WTC11 (cell line): Measurements from ENCODE around the gene NRBF2. TPM values are rescaled to one million over a fixed set of nuclear protein-coding genes. Genes with fewer than 3 reads are reported as not detected.

Experiments used
- ATAC-seq: fragments of 200-7000 bp; cut with Tn5 transposase; 2 replicates; pipeline ENCODE4 v1.10.0; 2021; ENCODE audit warnings: mild to moderate bottlenecking, moderate library complexity
- CTCF ChIA-PET: fragments of 300-600 bp; sonication (Branson Sonifier 250); formaldehyde crosslinking; loops from one replicate; lab custom pipeline; 2021; ENCODE audit warnings: antibody characterized with exemption; lab: Charles Lee
- POLR2A ChIA-PET: fragments of 350-600 bp; sonication (Branson Sonifier 250); formaldehyde crosslinking; loops from one replicate; lab custom pipeline; 2021; ENCODE audit warnings: antibody characterized with exemption; lab: Charles Lee
- DNase-seq: peaks from one replicate; pipeline ENCODE4 v3.0.0; 2021; ENCODE audit warnings: low spot score
- H3K27ac Mint-ChIP-seq: 2 replicates; pipeline ENCODE4 v1.8.0; 2021; ENCODE audit warnings: mixed read lengths
- H3K27me3 Mint-ChIP-seq: 2 replicates; pipeline ENCODE4 v1.8.0; 2021; ENCODE audit warnings: low read depth, mild to moderate bottlenecking, moderate library complexity, mixed read lengths
- H3K36me3 Mint-ChIP-seq: 2 replicates; pipeline ENCODE4 v1.8.0; 2021; ENCODE audit warnings: mixed read lengths
- H3K4me1 Mint-ChIP-seq: 2 replicates; pipeline ENCODE4 v1.8.0; 2022; ENCODE audit warnings: mixed read lengths
- H3K4me3 Mint-ChIP-seq: 2 replicates; pipeline ENCODE4 v1.8.0; 2021; ENCODE audit warnings: mild to moderate bottlenecking, moderate library complexity, mixed read lengths
- H3K9me3 Mint-ChIP-seq: 2 replicates; pipeline ENCODE4 v1.8.0; 2021; ENCODE audit warnings: mixed read lengths
- CBFB ChIP-seq: sonication (generic); formaldehyde crosslinking; IDR thresholded peaks from 2 replicates; pipeline ENCODE4 v1.8.1; 2022; ENCODE audit warnings: mild to moderate bottlenecking, low read depth, missing genetic modification reagents
- EMX1 ChIP-seq: fragments of 250-450 bp; sonication (Bioruptor Pico); IDR thresholded peaks from 2 replicates; pipeline ENCODE4 v1.8.0; 2021; ENCODE audit warnings: mild to moderate bottlenecking
- ESRRA ChIP-seq: sonication (generic); formaldehyde crosslinking; IDR thresholded peaks from 2 replicates; pipeline ENCODE4 v1.8.1; 2022; ENCODE audit warnings: mild to moderate bottlenecking, missing genetic modification reagents, borderline replicate concordance
- GRHL2 ChIP-seq: fragments of 250-450 bp; sonication (Bioruptor Pico); IDR thresholded peaks from 2 replicates; pipeline ENCODE4 v1.8.0; 2022; ENCODE audit warnings: mild to moderate bottlenecking, moderate library complexity; ENCODE audit not compliant: insufficient replicate concordance, severe bottlenecking
- HMGA2 ChIP-seq: fragments of 250-450 bp; sonication (Bioruptor Pico); IDR thresholded peaks from 2 replicates; pipeline ENCODE4 v1.4.0; 2021; ENCODE audit warnings: mild to moderate bottlenecking, moderate library complexity
- RELA ChIP-seq: sonication (generic); formaldehyde crosslinking; IDR thresholded peaks from 2 replicates; pipeline ENCODE4 v1.8.1; 2022; ENCODE audit warnings: missing genetic modification reagents, mild to moderate bottlenecking, borderline replicate concordance
- ZNF263 ChIP-seq: sonication (generic); formaldehyde crosslinking; IDR thresholded peaks from 2 replicates; pipeline ENCODE4 v1.8.1; 2022; ENCODE audit warnings: low read depth, mild to moderate bottlenecking, moderate library complexity, missing genetic modification reagents
- ZNF317 ChIP-seq: sonication (generic); formaldehyde crosslinking; IDR thresholded peaks from 2 replicates; pipeline ENCODE4 v1.8.1; 2023; ENCODE audit warnings: low read depth, mild to moderate bottlenecking, moderate library complexity, missing genetic modification reagents, borderline replicate concordance
- ZNF423 ChIP-seq: fragments of 250-450 bp; sonication (Bioruptor Pico); IDR thresholded peaks from 2 replicates; pipeline ENCODE4 v2.1.2; 2022; ENCODE audit warnings: mild to moderate bottlenecking, moderate library complexity
- total RNA-seq: library from RNA; stranded (reverse); gene quantifications from 3 replicates; pipeline ENCODE4 v1.2.3, GENCODE V29; 2021
- TF ChIP-seq, protein P1 (sequence below): sonication (generic); formaldehyde crosslinking; IDR thresholded peaks from 2 replicates; pipeline ENCODE4 v1.8.0; 2022; ENCODE audit warnings: missing genetic modification reagents
- TF ChIP-seq, protein P2 (sequence below): sonication (generic); formaldehyde crosslinking; IDR thresholded peaks from 2 replicates; pipeline ENCODE4 v1.8.0; 2023; ENCODE audit warnings: mild to moderate bottlenecking, missing genetic modification reagents
- TF ChIP-seq, protein P3 (sequence below): fragments of 250-450 bp; sonication (Bioruptor Pico); IDR thresholded peaks from 2 replicates; pipeline ENCODE4 v1.8.0; 2021; ENCODE audit warnings: mild to moderate bottlenecking
- TF ChIP-seq, protein P4 (sequence below): sonication (generic); formaldehyde crosslinking; IDR thresholded peaks from 2 replicates; pipeline ENCODE4 v1.8.1; 2023; ENCODE audit warnings: mild to moderate bottlenecking, moderate library complexity, missing genetic modification reagents
- TF ChIP-seq, protein P5 (sequence below): sonication (generic); formaldehyde crosslinking; IDR thresholded peaks from 2 replicates; pipeline ENCODE4 v1.8.0; 2022; ENCODE audit warnings: mild to moderate bottlenecking, missing genetic modification reagents
- TF ChIP-seq, protein P6 (sequence below): sonication (generic); formaldehyde crosslinking; IDR thresholded peaks from 2 replicates; pipeline ENCODE4 v1.8.1; 2022; ENCODE audit warnings: low read depth, missing genetic modification reagents, borderline replicate concordance
- TF ChIP-seq, protein P7 (sequence below): sonication (generic); formaldehyde crosslinking; IDR thresholded peaks from 2 replicates; pipeline ENCODE4 v1.8.1; 2023; ENCODE audit warnings: mild to moderate bottlenecking, missing genetic modification reagents, moderate library complexity

The NRBF2 gene
- total RNA-seq, 1 experiment from 2014 or later, result 25.9 TPM

DNA sequence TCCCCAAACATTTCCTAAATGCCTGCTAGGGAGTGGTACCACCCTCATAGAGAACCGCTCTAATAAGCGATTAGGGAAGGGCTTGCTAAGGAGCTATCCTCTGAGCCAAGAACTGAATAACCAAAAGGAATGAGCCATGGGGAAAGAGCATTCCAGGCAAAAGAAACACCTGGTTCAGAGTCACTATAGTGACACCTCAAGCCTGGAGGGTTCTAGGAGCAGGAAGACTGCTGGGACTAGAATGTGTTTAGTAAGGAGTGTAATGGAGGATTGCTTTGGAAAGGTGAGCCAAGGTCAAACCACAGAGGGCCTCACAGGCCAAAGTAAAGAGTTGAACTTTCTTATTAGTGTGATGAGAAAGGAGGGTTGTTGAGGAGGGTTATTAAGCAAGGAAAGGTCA, 38.7 kb upstream of the NRBF2 start:
- H3K27me3 Mint-ChIP-seq, result no peaks in the 10 kb centered on the region
- TF ChIP-seq ESRRA (CRISPR knock-in tag) (no peak), ZNF423 (CRISPR knock-in tag) (no peak), CBFB (CRISPR knock-in tag) (no peak), EMX1 (CRISPR knock-in tag) (no peak), RELA (CRISPR knock-in tag) (no peak), HMGA2 (no peak), GRHL2 (CRISPR knock-in tag) (no peak), ZNF263 (CRISPR knock-in tag) (no peak), ZNF317 (CRISPR knock-in tag) (no peak)
- TF ChIP-seq, protein P1, sequence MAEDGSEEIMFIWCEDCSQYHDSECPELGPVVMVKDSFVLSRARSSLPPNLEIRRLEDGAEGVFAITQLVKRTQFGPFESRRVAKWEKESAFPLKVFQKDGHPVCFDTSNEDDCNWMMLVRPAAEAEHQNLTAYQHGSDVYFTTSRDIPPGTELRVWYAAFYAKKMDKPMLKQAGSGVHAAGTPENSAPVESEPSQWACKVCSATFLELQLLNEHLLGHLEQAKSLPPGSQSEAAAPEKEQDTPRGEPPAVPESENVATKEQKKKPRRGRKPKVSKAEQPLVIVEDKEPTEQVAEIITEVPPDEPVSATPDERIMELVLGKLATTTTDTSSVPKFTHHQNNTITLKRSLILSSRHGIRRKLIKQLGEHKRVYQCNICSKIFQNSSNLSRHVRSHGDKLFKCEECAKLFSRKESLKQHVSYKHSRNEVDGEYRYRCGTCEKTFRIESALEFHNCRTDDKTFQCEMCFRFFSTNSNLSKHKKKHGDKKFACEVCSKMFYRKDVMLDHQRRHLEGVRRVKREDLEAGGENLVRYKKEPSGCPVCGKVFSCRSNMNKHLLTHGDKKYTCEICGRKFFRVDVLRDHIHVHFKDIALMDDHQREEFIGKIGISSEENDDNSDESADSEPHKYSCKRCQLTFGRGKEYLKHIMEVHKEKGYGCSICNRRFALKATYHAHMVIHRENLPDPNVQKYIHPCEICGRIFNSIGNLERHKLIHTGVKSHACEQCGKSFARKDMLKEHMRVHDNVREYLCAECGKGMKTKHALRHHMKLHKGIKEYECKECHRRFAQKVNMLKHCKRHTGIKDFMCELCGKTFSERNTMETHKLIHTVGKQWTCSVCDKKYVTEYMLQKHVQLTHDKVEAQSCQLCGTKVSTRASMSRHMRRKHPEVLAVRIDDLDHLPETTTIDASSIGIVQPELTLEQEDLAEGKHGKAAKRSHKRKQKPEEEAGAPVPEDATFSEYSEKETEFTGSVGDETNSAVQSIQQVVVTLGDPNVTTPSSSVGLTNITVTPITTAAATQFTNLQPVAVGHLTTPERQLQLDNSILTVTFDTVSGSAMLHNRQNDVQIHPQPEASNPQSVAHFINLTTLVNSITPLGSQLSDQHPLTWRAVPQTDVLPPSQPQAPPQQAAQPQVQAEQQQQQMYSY (CRISPR knock-in tag), result no peak
- TF ChIP-seq, protein P2, sequence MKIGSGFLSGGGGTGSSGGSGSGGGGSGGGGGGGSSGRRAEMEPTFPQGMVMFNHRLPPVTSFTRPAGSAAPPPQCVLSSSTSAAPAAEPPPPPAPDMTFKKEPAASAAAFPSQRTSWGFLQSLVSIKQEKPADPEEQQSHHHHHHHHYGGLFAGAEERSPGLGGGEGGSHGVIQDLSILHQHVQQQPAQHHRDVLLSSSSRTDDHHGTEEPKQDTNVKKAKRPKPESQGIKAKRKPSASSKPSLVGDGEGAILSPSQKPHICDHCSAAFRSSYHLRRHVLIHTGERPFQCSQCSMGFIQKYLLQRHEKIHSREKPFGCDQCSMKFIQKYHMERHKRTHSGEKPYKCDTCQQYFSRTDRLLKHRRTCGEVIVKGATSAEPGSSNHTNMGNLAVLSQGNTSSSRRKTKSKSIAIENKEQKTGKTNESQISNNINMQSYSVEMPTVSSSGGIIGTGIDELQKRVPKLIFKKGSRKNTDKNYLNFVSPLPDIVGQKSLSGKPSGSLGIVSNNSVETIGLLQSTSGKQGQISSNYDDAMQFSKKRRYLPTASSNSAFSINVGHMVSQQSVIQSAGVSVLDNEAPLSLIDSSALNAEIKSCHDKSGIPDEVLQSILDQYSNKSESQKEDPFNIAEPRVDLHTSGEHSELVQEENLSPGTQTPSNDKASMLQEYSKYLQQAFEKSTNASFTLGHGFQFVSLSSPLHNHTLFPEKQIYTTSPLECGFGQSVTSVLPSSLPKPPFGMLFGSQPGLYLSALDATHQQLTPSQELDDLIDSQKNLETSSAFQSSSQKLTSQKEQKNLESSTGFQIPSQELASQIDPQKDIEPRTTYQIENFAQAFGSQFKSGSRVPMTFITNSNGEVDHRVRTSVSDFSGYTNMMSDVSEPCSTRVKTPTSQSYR, result no peak
- TF ChIP-seq, protein P3, sequence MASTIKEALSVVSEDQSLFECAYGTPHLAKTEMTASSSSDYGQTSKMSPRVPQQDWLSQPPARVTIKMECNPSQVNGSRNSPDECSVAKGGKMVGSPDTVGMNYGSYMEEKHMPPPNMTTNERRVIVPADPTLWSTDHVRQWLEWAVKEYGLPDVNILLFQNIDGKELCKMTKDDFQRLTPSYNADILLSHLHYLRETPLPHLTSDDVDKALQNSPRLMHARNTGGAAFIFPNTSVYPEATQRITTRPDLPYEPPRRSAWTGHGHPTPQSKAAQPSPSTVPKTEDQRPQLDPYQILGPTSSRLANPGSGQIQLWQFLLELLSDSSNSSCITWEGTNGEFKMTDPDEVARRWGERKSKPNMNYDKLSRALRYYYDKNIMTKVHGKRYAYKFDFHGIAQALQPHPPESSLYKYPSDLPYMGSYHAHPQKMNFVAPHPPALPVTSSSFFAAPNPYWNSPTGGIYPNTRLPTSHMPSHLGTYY (CRISPR knock-in tag), result no peak
- TF ChIP-seq, protein P4, sequence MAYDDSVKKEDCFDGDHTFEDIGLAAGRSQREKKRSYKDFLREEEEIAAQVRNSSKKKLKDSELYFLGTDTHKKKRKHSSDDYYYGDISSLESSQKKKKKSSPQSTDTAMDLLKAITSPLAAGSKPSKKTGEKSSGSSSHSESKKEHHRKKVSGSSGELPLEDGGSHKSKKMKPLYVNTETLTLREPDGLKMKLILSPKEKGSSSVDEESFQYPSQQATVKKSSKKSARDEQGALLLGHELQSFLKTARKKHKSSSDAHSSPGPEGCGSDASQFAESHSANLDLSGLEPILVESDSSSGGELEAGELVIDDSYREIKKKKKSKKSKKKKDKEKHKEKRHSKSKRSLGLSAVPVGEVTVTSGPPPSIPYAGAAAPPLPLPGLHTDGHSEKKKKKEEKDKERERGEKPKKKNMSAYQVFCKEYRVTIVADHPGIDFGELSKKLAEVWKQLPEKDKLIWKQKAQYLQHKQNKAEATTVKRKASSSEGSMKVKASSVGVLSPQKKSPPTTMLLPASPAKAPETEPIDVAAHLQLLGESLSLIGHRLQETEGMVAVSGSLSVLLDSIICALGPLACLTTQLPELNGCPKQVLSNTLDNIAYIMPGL (CRISPR knock-in tag), result no peak
- TF ChIP-seq, protein P5, sequence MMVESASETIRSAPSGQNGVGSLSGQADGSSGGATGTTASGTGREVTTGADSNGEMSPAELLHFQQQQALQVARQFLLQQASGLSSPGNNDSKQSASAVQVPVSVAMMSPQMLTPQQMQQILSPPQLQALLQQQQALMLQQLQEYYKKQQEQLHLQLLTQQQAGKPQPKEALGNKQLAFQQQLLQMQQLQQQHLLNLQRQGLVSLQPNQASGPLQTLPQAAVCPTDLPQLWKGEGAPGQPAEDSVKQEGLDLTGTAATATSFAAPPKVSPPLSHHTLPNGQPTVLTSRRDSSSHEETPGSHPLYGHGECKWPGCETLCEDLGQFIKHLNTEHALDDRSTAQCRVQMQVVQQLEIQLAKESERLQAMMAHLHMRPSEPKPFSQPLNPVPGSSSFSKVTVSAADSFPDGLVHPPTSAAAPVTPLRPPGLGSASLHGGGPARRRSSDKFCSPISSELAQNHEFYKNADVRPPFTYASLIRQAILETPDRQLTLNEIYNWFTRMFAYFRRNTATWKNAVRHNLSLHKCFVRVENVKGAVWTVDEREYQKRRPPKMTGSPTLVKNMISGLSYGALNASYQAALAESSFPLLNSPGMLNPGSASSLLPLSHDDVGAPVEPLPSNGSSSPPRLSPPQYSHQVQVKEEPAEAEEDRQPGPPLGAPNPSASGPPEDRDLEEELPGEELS, result no peak
- TF ChIP-seq, protein P6, sequence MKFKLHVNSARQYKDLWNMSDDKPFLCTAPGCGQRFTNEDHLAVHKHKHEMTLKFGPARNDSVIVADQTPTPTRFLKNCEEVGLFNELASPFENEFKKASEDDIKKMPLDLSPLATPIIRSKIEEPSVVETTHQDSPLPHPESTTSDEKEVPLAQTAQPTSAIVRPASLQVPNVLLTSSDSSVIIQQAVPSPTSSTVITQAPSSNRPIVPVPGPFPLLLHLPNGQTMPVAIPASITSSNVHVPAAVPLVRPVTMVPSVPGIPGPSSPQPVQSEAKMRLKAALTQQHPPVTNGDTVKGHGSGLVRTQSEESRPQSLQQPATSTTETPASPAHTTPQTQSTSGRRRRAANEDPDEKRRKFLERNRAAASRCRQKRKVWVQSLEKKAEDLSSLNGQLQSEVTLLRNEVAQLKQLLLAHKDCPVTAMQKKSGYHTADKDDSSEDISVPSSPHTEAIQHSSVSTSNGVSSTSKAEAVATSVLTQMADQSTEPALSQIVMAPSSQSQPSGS, result no peak
- TF ChIP-seq, protein P7, sequence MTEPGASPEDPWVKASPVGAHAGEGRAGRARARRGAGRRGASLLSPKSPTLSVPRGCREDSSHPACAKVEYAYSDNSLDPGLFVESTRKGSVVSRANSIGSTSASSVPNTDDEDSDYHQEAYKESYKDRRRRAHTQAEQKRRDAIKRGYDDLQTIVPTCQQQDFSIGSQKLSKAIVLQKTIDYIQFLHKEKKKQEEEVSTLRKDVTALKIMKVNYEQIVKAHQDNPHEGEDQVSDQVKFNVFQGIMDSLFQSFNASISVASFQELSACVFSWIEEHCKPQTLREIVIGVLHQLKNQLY (CRISPR knock-in tag), result no peak
- ChIA-PET CTCF (interaction anchor here (0.7 kb wide), 1 partner anchor 52 kb away, joined by 5 read pairs; no protein-coding TSS in a partner anchor), POLR2A (interaction anchor here (0.7 kb wide), 1 partner anchor 175 kb away, joined by 5 read pairs; no protein-coding TSS in a partner anchor)
- H3K9me3 Mint-ChIP-seq, result no peaks in the 10 kb centered on the region
- no peak for ATAC-seq
- no peak overlapping the region for H3K27ac Mint-ChIP-seq
- H3K4me3 Mint-ChIP-seq, result no peak overlapping the region
- H3K4me1 Mint-ChIP-seq, result no peaks in the 10 kb centered on the region
- no peaks in the 10 kb centered on the region for H3K36me3 Mint-ChIP-seq
- no peak for DNase-seq
